NOMO-1 treated with DMSO at 0.1 percent for 48 hours (cell line): Measurements from ENCODE around the gene CKS1B.
A peak's percentile ranks its signal among the peaks of the same experiment; 100 is the strongest.

Experiments
- DNase-seq: peaks from one replicate; lab custom pipeline; 2025; ENCODE audit not compliant: unreplicated experiment; lab: John Stamatoyannopoulos, UW

CKS1B gene

DNA sequence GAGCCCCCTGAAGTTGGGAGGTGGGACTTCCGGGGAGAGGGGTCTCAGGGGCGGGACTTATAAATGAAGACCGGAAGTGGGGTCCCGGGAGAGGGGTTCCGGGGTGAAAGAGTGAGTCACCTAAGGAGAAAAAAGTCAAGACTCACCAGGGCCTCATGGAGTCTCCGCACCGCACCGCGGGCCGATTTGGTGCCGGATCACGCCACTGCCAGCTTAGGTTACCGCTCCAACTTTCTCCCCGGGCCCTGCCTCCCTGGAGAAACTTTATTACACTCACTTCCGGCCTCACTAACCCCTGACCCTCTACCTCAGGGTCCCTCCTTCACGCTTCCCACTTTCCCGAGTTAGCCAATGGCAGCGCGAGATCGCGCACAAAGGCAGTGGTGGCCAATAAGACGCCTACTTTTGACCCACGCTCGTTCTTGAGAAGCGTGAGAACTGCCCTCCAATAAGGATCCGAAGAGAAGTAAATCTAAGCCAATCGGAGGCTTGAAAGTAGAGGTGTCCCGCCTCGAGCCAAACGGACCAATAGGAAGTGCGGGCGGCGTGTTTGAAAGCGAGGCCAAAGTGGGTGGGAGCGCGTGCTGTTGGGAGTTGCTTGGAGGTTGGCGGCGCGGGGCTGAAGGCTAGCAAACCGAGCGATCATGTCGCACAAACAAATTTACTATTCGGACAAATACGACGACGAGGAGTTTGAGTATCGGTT lies at the start of gene CKS1B:
CKS1B (plus strand) TSS at position 580 of the 706 bp plus-strand sequence; CDS start at position 645, 65 bp downstream.
- DNase-seq, result peak; percentile 100

GRCh38 chr1:154925335-154926170 lies 48.9 kb upstream of the CKS1B start:
- no peak for DNase-seq

DNA sequence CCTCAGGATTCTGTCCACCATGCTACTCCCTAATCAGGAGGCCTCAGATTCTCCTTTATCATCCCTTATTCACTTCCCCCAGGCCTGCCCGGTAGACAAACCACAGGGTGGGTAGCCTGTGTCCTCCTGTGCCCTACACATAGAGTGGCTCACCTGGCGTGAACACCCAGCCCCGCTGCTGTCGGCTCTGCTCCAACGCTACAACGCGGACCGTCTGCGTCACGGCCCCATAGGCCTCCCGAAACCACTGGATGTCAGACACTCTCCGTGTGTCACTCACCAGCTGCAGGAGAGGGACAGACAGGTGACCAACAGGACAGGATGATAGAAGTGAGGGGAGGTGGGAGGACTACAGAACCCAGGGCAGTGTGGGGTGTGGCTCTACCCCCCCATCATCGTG lies 48.3 kb upstream of the CKS1B start:
- no peak for DNase-seq

- DNase-seq, result no peak
These were observed 42.5 kb upstream of the CKS1B start for GRCh38 chr1:154931940-154932487.

DNA sequence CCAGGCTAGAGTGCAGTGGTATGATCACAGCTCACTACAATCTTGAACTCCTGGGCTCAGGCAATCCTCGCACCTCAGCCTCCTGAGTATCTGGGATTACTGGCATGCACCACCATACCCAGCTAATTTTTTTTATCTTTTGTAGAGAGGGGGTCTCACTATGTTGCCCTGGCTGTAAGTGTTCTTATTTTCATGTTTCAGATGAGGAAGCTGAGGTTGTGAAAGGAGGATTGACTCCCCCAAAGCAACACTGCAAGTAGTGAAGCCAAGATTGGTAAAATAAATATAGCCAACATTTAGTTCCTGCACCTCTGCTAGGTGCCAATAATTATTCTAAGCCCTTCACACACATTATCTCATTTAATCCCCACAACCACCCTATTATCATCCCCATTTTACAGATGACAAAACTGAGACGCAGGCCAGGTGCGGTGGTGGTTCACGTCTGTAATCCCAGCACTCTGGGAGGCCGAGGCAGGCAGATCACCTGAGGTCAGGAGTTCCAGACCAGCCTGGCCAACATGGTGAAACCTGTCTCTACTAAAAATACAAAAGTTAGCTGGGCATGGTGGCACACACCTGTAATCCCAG lies 40.0 kb upstream of the CKS1B start:
- DNase-seq, result no peak

GRCh38 chr1:154935749-154936554 lies 38.5 kb upstream of the CKS1B start:
- peak; percentile 35 for DNase-seq

- peak; percentile 93 for DNase-seq
These were observed 37.9 kb upstream of the CKS1B start, which contains the start of gene PMVK for GRCh38 chr1:154936555-154937084. PMVK (minus strand) TSS chr1:154936719; CDS start chr1:154936685, 34 bp downstream.

GRCh38 chr1:154937085-154937987 lies 37.1 kb upstream of the CKS1B start:
- DNase-seq, result peak; percentile 88

DNA sequence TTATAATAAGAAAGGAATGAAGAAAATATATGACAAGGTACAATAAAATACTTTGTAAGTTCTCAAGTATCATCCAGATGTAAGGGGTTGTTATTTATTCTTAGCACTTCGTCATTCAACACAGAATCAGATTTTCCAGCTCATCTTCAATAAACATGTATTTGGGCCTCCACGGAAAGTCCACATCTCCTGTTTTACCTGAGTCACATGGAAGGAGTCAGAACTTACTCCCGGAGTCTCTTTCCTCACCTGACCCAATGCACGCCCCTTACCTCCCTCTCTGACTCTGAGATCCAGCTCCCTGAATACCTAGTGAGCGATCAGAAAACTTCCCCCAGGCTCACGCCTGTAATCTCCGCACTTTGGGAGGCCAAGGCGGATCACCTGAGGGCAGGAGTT lies 36.5 kb upstream of the CKS1B start:
- DNase-seq, result no peak

DNA sequence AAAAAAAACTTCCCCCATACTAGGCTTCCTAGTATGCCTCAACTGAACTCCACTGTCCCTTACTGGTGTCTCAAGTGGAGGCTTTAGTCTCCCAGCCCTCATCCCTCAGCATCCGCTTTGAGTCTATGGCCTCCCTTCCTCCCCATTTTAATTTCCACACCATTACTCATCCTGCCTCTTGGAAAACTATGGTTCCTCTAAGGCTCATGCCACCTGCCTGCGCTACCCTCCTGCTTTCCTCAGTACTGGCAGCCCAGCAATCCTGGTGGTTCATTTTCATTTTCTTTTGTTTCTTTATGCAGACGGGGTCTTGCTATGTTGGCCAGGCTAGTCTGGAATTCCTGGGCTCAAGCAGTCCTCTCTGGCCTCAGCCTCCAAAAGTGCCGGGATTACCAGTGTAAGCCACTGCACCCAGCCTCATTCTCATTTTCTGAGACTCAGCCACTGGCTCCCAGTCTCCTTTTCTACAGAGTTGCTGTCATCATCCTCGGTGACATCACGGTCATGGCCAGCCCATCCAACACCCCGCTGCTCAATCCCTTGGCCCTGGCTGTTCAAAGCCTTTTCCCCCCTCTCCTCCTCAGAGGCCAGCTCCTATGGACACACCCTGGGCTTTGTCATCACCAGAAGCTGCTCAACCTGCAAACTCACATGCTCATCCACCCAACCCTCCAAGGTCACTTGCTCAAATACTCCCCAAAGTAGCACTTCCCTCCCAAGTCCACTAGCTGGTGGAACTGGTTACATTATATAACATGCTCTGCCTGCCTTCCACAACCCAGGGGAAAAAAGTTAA lies 35.7 kb upstream of the CKS1B start:
- DNase-seq, result no peak

GRCh38 chr1:154940213-154940560 lies 34.3 kb upstream of the CKS1B start:
- DNase-seq, result no peak

DNA sequence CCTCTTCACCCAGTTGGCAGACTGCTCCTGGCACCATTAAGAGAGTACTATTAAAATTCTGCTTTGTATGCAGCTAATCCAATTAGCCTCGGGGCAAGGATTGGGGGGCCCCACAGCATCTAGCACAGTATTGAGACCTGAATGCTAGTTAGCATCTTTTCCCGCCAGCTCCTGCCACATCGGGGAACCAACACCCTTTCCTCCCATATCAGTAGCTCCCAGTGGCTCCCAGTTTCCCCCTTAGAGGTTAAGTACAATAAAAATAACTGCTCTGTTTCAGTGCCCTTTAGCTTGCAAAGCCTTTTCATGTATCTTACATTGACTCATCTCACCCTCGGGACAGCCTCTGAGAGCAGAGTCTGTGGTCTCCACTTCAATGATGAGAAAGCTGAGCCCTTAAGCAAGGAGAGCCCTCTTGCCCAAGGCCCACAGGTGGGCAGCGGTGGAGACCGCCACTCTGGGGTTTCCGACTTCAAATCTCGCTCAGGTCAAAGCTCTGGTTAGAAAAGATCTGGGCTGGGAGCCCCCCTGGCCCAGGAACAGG lies 33.8 kb upstream of the CKS1B start:
- DNase-seq, result no peak

DNA sequence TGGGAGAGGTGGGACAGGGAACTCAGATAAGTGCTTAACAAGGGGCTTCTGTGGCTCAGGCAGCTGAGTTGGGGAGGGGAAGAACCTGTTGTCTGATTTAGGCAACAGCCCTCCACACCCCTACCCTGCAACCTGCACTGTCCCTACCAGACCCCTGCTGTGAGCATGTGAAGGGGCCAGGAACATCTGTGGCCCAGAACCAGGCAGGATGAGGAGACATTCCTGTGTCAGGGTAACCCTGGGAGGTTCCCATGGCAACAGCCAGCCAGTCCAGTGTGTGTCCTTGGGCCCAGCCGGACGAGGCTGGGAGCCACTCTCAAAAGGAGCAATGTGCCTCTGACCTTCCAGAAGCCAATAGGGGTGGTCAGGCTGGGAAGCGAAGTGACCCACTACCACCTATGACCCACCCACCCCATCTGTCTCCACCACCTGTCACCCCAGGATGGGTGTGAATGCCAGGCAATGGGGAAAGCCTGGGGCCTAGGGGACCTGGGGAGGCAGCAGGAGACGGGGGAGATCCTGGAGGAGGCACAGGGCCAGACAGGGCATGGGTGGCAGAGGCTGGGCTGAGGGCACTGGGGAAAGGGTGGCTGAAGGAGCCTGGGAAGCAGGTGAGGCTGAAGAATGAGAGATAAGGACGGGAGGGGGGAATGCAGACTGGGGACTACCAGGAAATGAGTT lies 33.0 kb upstream of the CKS1B start:
- no peak for DNase-seq

- DNase-seq, result peak; percentile 70
These were observed 30.7 kb upstream of the CKS1B start for GRCh38 chr1:154943649-154944400.

GRCh38 chr1:154944401-154945159 lies 29.9 kb upstream of the CKS1B start:
- DNase-seq, result no peak

DNA sequence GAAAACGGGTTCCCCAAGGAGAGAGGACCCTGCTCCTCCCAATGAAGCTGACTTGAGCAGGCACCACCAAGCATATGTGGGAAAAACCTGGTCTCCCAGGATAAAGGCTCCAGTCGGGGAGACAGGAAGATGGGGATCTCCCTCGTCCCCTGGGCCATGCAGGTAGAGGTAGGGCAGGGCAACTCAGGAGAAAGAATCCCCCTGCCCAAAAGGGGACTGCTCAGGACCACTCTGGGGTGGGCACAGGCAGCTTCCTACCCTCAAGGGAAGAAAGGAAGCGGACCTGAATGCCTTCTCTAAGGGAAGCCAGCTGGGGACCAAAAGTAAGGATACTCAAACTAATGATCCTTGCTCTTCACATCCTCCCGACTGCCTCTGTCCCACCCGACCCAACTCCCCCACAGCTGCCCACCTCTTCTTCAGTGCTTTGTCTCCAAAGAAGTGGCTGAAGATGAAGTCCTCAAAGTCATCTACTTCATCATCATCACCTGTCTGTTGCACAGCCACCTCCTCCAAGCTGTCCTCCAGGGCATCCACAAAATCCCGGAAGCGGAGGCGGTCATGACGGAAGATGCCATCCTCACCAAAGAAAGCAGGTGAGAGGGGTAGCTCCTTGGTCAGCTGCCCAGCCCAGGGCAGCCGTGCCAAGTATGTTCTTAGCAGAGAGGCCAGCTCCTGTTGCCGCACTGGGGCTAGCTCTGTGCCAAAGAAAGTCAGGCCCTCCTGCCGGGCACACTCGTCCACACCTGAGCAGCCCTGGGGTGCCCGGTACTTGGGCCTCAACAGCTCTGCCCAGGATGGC lies 29.1 kb upstream of the CKS1B start:
- DNase-seq, result no peak
